ENCODE measurements around the gene MRPL55.

Gene MRPL55

GRCh38 chr1:228096416-228097332, 12.4 kb downstream of the MRPL55 start:
- Histone ChIP-seq H2AFZ (ENCODE audit: low read length) (no peak overlapping the region), H3K9me2 (ENCODE audit: low read depth, low read length) (no peaks in the 10 kb centered on the region), H3K79me2 (ENCODE audit: insufficient read depth, low read length) (peaks cover 52% of the 10 kb centered on the region), H3K27ac (ENCODE audit: low read depth, low read length, poor library complexity, severe bottlenecking) (no peak overlapping the region), H3K9ac (ENCODE audit: low read length) (no peak overlapping the region), H4K20me1 (ENCODE audit: insufficient read depth, low read length) (no peaks in the 10 kb centered on the region), H3K4me3 (ENCODE audit: low read depth, low read length, poor library complexity, severe bottlenecking) (no peak overlapping the region), H3K4me1 (ENCODE audit: insufficient read depth, low read length, severe bottlenecking) (peaks cover 4% of the 10 kb centered on the region), H3K4me2 (ENCODE audit: low read length) (no peak overlapping the region), H3F3A (ENCODE audit: insufficient read depth, low read length) (peaks cover 7% of the 10 kb centered on the region), H3K27me3 (ENCODE audit: insufficient read depth, low read length) (no peaks in the 10 kb centered on the region), H3K9me3 (ENCODE audit: low read length) (peaks cover 14% of the 10 kb centered on the region), H3K36me3 (ENCODE audit: insufficient read depth, low read length) (peaks cover 97% of the 10 kb centered on the region)
- TF ChIP-seq EZH2 (IDR thresholded peaks at IDR 0.05; ENCODE audit: borderline replicate concordance, low read length) = no peak
- TF ChIP-seq, protein P1, sequence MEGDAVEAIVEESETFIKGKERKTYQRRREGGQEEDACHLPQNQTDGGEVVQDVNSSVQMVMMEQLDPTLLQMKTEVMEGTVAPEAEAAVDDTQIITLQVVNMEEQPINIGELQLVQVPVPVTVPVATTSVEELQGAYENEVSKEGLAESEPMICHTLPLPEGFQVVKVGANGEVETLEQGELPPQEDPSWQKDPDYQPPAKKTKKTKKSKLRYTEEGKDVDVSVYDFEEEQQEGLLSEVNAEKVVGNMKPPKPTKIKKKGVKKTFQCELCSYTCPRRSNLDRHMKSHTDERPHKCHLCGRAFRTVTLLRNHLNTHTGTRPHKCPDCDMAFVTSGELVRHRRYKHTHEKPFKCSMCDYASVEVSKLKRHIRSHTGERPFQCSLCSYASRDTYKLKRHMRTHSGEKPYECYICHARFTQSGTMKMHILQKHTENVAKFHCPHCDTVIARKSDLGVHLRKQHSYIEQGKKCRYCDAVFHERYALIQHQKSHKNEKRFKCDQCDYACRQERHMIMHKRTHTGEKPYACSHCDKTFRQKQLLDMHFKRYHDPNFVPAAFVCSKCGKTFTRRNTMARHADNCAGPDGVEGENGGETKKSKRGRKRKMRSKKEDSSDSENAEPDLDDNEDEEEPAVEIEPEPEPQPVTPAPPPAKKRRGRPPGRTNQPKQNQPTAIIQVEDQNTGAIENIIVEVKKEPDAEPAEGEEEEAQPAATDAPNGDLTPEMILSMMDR (IDR thresholded peaks at IDR 0.05; ENCODE audit: low read length) = no peak

DNA sequence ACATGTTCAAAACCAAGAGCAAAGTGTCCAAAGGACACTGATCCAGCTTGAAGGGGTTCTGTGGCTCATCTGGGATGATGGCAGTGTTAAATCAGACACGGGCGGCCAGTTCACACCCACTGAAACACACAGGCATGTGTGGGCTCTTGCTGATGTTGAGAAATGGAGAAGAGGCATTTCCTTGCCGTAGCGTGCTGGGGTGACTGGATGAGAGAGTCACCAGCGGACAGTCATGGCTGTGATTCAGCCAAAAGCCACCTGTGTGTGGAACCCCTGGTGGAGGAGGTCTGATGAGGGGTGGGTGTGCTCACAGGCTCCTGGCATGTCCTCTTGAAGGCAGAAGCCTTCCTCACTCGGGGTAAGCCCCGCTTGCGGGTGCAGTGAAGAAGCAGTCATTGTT, 13.2 kb downstream of the MRPL55 start:
- peaks cover 17% of the 10 kb centered on the region for H3K9me3 ChIP-seq (ENCODE audit: low read length)
- no peaks in the 10 kb centered on the region for H3K9me2 ChIP-seq (ENCODE audit: low read depth, low read length)
- H3K4me3 ChIP-seq (ENCODE audit: low read depth, low read length, poor library complexity, severe bottlenecking) = no peak overlapping the region
- no peaks in the 10 kb centered on the region for H3K27me3 ChIP-seq (ENCODE audit: insufficient read depth, low read length)
- H3F3A ChIP-seq (ENCODE audit: insufficient read depth, low read length) = no peaks in the 10 kb centered on the region
- H3K36me3 ChIP-seq (ENCODE audit: insufficient read depth, low read length) = peaks cover 99% of the 10 kb centered on the region
- H3K4me2 ChIP-seq (ENCODE audit: low read length) = no peak overlapping the region
- no peaks in the 10 kb centered on the region for H4K20me1 ChIP-seq (ENCODE audit: insufficient read depth, low read length)
- H2AFZ ChIP-seq (ENCODE audit: low read length) = no peak overlapping the region
- TF ChIP-seq, protein P1 (IDR thresholded peaks at IDR 0.05; ENCODE audit: low read length) = no peak
- no peak for TF ChIP-seq EZH2 (IDR thresholded peaks at IDR 0.05; ENCODE audit: borderline replicate concordance, low read length)
- H3K4me1 ChIP-seq (ENCODE audit: insufficient read depth, low read length, severe bottlenecking) = no peaks in the 10 kb centered on the region
- H3K9ac ChIP-seq (ENCODE audit: low read length) = no peak overlapping the region
- H3K27ac ChIP-seq (ENCODE audit: low read depth, low read length, poor library complexity, severe bottlenecking) = no peak overlapping the region
- peaks cover 60% of the 10 kb centered on the region for H3K79me2 ChIP-seq (ENCODE audit: insufficient read depth, low read length)

- Histone ChIP-seq H3K27ac (ENCODE audit: low read depth, low read length, poor library complexity, severe bottlenecking) (no peak overlapping the region), H3F3A (ENCODE audit: insufficient read depth, low read length) (no peaks in the 10 kb centered on the region), H3K4me2 (ENCODE audit: low read length) (no peak overlapping the region), H3K79me2 (ENCODE audit: insufficient read depth, low read length) (peaks cover 67% of the 10 kb centered on the region), H3K9ac (ENCODE audit: low read length) (no peak overlapping the region), H2AFZ (ENCODE audit: low read length) (no peak overlapping the region), H3K4me1 (ENCODE audit: insufficient read depth, low read length, severe bottlenecking) (peaks cover 4% of the 10 kb centered on the region), H3K9me3 (ENCODE audit: low read length) (peaks cover 17% of the 10 kb centered on the region), H3K27me3 (ENCODE audit: insufficient read depth, low read length) (no peaks in the 10 kb centered on the region), H4K20me1 (ENCODE audit: insufficient read depth, low read length) (no peaks in the 10 kb centered on the region), H3K4me3 (ENCODE audit: low read depth, low read length, poor library complexity, severe bottlenecking) (no peak overlapping the region), H3K9me2 (ENCODE audit: low read depth, low read length) (no peaks in the 10 kb centered on the region), H3K36me3 (ENCODE audit: insufficient read depth, low read length) (peaks cover 97% of the 10 kb centered on the region)
- TF ChIP-seq, protein P1 (IDR thresholded peaks at IDR 0.05; ENCODE audit: low read length) = no peak
- TF ChIP-seq EZH2 (IDR thresholded peaks at IDR 0.05; ENCODE audit: borderline replicate concordance, low read length) = no peak
Observed at GRCh38 chr1:228095161-228095560, 13.9 kb downstream of the MRPL55 start.

Data from OCI-LY1 (cell line).